Activated CD4-positive, CD25-positive, alpha-beta regulatory T cell (primary cell): ENCODE measurements around the gene RALGAPA2.
"Not testable (repeated sequence)": the region's sequence is repeated elsewhere in the genome, so short reads cannot be mapped to it uniquely, and the experiment has no call there.

Source experiments
- DNase-seq, 4 experiments: peaks; one replicate each; lab custom pipeline; 2025; lab: John Stamatoyannopoulos, UW

RALGAPA2 gene

GRCh38 chr20:20578838-20579237 lies 133.6 kb downstream of the RALGAPA2 start:
- DNase-seq, result no peak

- no peak for DNase-seq
These were observed 138.6 kb downstream of the RALGAPA2 start for GRCh38 chr20:20573797-20574196.

- no peak for DNase-seq
These were observed 141.2 kb downstream of the RALGAPA2 start for GRCh38 chr20:20571068-20571780.

GRCh38 chr20:20568604-20569205 lies 143.7 kb downstream of the RALGAPA2 start:
- DNase-seq, result no peak

GRCh38 chr20:20567712-20568111 lies 144.7 kb downstream of the RALGAPA2 start:
- DNase-seq, result no peak

GRCh38 chr20:20566516-20566915 lies 145.9 kb downstream of the RALGAPA2 start:
- no peak for DNase-seq

- no peak for DNase-seq
These were observed 148.2 kb downstream of the RALGAPA2 start for GRCh38 chr20:20564279-20564678.

- no peak for DNase-seq
These were observed 149.9 kb downstream of the RALGAPA2 start for GRCh38 chr20:20562507-20562906.

GRCh38 chr20:20561841-20562240 lies 150.6 kb downstream of the RALGAPA2 start:
- DNase-seq, result no peak

GRCh38 chr20:20561172-20561571 lies 151.3 kb downstream of the RALGAPA2 start:
- DNase-seq, result no peak

- DNase-seq, result no peak
These were observed 155.0 kb downstream of the RALGAPA2 start for GRCh38 chr20:20557406-20557805.

- DNase-seq, result no peak
These were observed 156.6 kb downstream of the RALGAPA2 start for GRCh38 chr20:20555838-20556237.

- no peak for DNase-seq
These were observed 157.5 kb downstream of the RALGAPA2 start for GRCh38 chr20:20554951-20555350.

- DNase-seq, result no peak
These were observed 158.9 kb downstream of the RALGAPA2 start for GRCh38 chr20:20553541-20553940.

- DNase-seq, result no peak
These were observed 160.4 kb downstream of the RALGAPA2 start for GRCh38 chr20:20552076-20552475.

GRCh38 chr20:20551409-20551808 lies 161.0 kb downstream of the RALGAPA2 start:
- no peak for DNase-seq

GRCh38 chr20:20549704-20550103 lies 162.7 kb downstream of the RALGAPA2 start:
- DNase-seq, result no peak

- no peak for DNase-seq
These were observed 163.2 kb downstream of the RALGAPA2 start for GRCh38 chr20:20549267-20549612.

- no peak for DNase-seq
These were observed 163.7 kb downstream of the RALGAPA2 start for GRCh38 chr20:20548527-20549266.

GRCh38 chr20:20547876-20548266 lies 164.6 kb downstream of the RALGAPA2 start:
- no peak for DNase-seq

GRCh38 chr20:20547221-20547875 lies 165.1 kb downstream of the RALGAPA2 start:
- DNase-seq, result no peak

GRCh38 chr20:20546402-20546801 lies 166.0 kb downstream of the RALGAPA2 start:
- DNase-seq, result no peak

- not testable (repeated sequence) for DNase-seq
These were observed 169.1 kb downstream of the RALGAPA2 start for GRCh38 chr20:20543348-20543747.
